ENCODE measurements around the gene MYBPHL. TPM values are rescaled to one million over a fixed set of nuclear protein-coding genes. Genes with fewer than 3 reads are reported as not detected.
A peak's percentile ranks its signal among the peaks of the same experiment; 100 is the strongest.

MYBPHL gene
- total and polyA plus RNA-seq, 4 donors = 0.34 to 3.3 (median 1.4) TPM

DNA sequence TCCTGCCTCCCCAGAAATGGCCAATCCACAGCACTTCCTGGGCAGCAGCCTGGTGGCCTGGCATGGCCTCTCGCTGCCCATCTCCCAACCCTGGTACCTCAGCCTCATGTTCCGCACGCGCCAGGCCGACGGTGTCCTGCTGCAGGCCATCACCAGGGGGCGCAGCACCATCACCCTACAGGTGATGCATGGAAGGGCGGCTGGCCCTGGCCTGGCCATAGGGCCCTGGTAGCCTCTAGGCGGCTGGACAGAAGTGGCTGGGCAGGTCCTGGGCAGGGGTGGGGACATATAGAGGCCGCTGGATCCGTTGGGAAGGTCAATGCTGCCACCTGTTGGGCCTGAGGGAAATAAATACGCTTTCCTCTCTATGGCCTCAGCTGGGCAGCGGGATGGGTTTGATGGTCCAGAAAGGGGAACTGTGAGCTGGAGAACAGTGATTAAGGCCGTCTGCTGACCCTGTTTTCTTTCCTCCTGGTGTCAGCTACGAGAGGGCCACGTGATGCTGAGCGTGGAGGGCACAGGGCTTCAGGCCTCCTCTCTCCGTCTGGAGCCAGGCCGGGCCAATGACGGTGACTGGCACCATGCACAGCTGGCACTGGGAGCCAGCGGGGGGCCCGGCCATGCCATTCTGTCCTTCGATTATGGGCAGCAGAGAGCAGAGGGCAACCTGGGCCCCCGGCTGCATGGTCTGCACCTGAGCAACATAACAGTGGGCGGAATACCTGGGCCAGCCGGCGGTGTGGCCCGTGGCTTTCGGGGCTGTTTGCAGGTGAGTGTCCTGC lies 43.0 kb downstream of the MYBPHL start:
- ATAC-seq (ENCODE audit: insufficient read depth, low FRiP score) (peak; percentile 96), DNase-seq (peak; percentile 76 to 86 (median 84))
- Histone ChIP-seq H3K27me3 (ENCODE audit: control insufficient read depth in 3 of 3, insufficient read depth in 3 of 3, low read length in 2 of 3) (no peaks in the 10 kb centered on the region), H3K9me3 (ENCODE audit: control insufficient read depth in 4 of 4, insufficient read depth in 3 of 4, low read length in 3 of 4) (no peaks in the 10 kb centered on the region), H3K27ac (ENCODE audit: low read depth in 1 of 2, low read length in 1 of 2) (no peak overlapping the region), H3K36me3 (ENCODE audit: control insufficient read depth in 4 of 4, insufficient read depth in 4 of 4, low read length in 4 of 4) (peaks cover 0 to 6% (median 2%) of the 10 kb centered on the region in 4 donors), H3K9ac (ENCODE audit: insufficient read depth in 1 of 2, low read length in 2 of 2) (no peak overlapping the region), H3K4me1 (ENCODE audit: control insufficient read depth in 5 of 5, insufficient read depth in 5 of 5, low read length in 5 of 5) (peaks cover 0 to 2% (median 0%) of the 10 kb centered on the region in 5 donors), H3K4me3 (no peak overlapping the region)
- TF ChIP-seq, protein P1, sequence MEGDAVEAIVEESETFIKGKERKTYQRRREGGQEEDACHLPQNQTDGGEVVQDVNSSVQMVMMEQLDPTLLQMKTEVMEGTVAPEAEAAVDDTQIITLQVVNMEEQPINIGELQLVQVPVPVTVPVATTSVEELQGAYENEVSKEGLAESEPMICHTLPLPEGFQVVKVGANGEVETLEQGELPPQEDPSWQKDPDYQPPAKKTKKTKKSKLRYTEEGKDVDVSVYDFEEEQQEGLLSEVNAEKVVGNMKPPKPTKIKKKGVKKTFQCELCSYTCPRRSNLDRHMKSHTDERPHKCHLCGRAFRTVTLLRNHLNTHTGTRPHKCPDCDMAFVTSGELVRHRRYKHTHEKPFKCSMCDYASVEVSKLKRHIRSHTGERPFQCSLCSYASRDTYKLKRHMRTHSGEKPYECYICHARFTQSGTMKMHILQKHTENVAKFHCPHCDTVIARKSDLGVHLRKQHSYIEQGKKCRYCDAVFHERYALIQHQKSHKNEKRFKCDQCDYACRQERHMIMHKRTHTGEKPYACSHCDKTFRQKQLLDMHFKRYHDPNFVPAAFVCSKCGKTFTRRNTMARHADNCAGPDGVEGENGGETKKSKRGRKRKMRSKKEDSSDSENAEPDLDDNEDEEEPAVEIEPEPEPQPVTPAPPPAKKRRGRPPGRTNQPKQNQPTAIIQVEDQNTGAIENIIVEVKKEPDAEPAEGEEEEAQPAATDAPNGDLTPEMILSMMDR (IDR thresholded peaks at IDR 0.05; ENCODE audit: control extremely low read depth, extremely low read depth) = peak; percentile 98
- 49% methylated on average over 27 to 29 of the region's 29 CpGs for WGBS, 2 donors

DNA sequence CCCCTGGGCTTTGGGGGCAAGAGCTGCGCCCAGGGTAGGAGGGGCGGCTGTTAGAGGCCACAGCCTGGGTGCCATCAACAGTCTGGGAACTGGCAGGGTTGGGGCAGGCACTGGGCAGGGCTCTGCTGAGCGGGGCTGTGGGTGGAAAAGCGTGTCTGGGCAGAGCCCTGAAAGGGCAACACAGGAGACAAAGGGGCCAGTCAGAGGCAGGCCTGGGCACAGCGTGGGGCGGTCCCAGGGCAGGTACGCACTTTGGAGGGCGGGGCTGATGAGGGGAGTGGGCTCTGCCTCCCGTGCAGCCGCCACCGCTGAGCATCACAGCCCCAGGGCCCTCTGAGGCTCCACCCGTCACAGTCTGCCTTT lies 43.6 kb downstream of the MYBPHL start:
- ATAC-seq (ENCODE audit: insufficient read depth, low FRiP score) = no peak
- H3K27me3 ChIP-seq (ENCODE audit: control insufficient read depth in 3 of 3, insufficient read depth in 3 of 3, low read length in 2 of 3) = no peaks in the 10 kb centered on the region
- peaks cover 0 to 6% (median 2%) of the 10 kb centered on the region in 4 donors for H3K36me3 ChIP-seq (ENCODE audit: control insufficient read depth in 4 of 4, insufficient read depth in 4 of 4, low read length in 4 of 4)
- 71% methylated on average over 12 of the region's 12 CpGs for WGBS, 2 donors
- no peak overlapping the region for H3K27ac ChIP-seq (ENCODE audit: low read depth in 1 of 2, low read length in 1 of 2)
- TF ChIP-seq, protein P1 (IDR thresholded peaks at IDR 0.05; ENCODE audit: control extremely low read depth, extremely low read depth) = no peak
- no peaks in the 10 kb centered on the region for H3K9me3 ChIP-seq (ENCODE audit: control insufficient read depth in 4 of 4, insufficient read depth in 3 of 4, low read length in 3 of 4)
- no peak overlapping the region for H3K4me3 ChIP-seq
- no peak for DNase-seq
- no peak overlapping the region for H3K9ac ChIP-seq (ENCODE audit: insufficient read depth in 1 of 2, low read length in 2 of 2)
- peaks cover 0 to 2% (median 0%) of the 10 kb centered on the region in 5 donors for H3K4me1 ChIP-seq (ENCODE audit: control insufficient read depth in 5 of 5, insufficient read depth in 5 of 5, low read length in 5 of 5)

DNA sequence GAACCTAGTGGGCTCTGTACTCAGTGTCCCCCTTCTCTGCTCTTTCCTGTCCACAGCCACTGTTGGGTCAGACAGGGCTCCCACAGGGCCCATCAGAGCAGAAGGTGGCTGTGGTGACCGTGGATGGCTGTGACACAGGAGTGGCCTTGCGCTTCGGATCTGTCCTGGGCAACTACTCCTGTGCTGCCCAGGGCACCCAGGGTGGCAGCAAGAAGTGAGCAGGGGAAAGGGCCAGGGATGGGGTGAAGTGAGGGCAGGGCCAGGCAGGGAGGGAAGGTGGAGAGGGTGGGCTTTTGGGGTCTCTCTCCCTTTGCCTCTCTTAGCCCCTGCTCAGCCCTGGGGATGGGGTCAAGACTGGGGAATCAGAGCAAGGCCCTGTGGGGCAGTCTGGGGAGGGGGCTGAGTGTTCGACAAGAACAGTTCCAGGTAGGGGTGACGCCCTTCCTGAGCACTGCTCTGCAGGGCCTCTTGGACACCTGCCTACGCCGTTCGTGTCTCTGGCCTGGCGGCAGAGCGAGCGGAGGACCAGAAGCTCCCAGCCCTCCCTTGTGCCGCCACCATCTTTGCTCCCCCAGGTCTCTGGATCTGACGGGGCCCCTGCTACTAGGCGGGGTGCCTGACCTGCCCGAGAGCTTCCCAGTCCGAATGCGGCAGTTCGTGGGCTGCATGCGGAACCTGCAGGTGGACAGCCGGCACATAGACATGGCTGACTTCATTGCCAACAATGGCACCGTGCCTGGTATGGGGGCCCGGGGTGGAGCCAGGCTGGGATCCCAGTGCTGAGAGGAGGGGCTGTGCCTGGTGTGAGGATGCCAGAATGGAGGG lies 44.4 kb downstream of the MYBPHL start:
- TF ChIP-seq, protein P1 (IDR thresholded peaks at IDR 0.05; ENCODE audit: control extremely low read depth, extremely low read depth) = no peak
- Histone ChIP-seq H3K27me3 (ENCODE audit: control insufficient read depth in 3 of 3, insufficient read depth in 3 of 3, low read length in 2 of 3) (no peaks in the 10 kb centered on the region), H3K36me3 (ENCODE audit: control insufficient read depth in 4 of 4, insufficient read depth in 4 of 4, low read length in 4 of 4) (peaks cover 0 to 6% (median 2%) of the 10 kb centered on the region in 4 donors), H3K4me1 (ENCODE audit: control insufficient read depth in 5 of 5, insufficient read depth in 5 of 5, low read length in 5 of 5) (peaks cover 0 to 2% (median 0%) of the 10 kb centered on the region in 5 donors), H3K27ac (ENCODE audit: low read depth in 1 of 2, low read length in 1 of 2) (no peak overlapping the region), H3K9ac (ENCODE audit: insufficient read depth in 1 of 2, low read length in 2 of 2) (no peak overlapping the region), H3K9me3 (ENCODE audit: control insufficient read depth in 4 of 4, insufficient read depth in 3 of 4, low read length in 3 of 4) (no peaks in the 10 kb centered on the region), H3K4me3 (no peak overlapping the region)
- no peak for ATAC-seq (ENCODE audit: insufficient read depth, low FRiP score)
- no peak for DNase-seq
- 89 to 94% methylated on average over 22 of the region's 22 CpGs for WGBS, 2 donors
